MM.1S (cell line): Measurements from ENCODE around the gene IGFBP2.

Experiments
- EZH2 ChIP-seq: fragments of 300-600 bp; sonication (generic); optimal IDR thresholded peaks from 2 replicates; pipeline ENCODE3; 2017; ENCODE audit warnings: low read depth, mild to moderate bottlenecking, antibody characterized with exemption, low read length, mixed read lengths
- EZH2phosphoT487 ChIP-seq: fragments of 300-600 bp; sonication (generic); IDR thresholded peaks from 2 replicates; pipeline ENCODE4 v1.6.1; 2018; ENCODE audit warnings: antibody characterized with exemption, low read length
- TF ChIP-seq, protein P1 (sequence below): fragments of 300-600 bp; sonication (generic); IDR thresholded peaks from 2 replicates; pipeline ENCODE4 v1.5.1; 2016; ENCODE audit warnings: antibody characterized with exemption, low read length, mixed read lengths

DNA sequence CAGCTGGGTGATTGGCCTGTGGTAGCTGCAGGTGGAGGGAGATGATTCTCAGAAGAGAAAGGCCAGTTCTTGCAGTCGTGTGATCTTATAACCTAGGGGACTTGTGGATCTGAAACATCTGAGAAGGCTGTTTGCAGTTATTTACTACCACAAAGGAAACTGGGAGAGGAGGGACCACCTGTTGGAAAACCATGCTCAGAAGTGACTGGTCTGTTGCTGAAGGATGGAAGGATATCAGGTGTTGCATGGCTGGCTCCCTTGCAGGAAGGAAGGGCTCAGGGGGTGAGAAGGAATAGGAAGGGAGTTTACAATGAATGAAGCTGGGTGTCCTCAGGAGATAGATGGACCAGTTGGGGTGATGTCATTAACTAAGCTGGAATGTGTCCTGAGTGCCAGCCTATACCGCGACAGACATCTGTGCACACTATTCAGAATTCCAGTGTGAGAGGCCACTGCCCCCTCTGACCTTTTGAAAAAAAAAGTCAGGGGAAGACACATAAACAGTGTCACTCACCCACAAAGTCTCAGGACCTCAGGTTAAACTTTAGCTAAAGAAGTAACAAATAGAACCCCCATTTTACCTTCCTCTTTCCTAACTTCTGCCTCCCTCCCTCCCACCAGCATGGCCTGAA lies 17.5 kb downstream of the IGFBP2 start:
- TF ChIP-seq, protein P1, sequence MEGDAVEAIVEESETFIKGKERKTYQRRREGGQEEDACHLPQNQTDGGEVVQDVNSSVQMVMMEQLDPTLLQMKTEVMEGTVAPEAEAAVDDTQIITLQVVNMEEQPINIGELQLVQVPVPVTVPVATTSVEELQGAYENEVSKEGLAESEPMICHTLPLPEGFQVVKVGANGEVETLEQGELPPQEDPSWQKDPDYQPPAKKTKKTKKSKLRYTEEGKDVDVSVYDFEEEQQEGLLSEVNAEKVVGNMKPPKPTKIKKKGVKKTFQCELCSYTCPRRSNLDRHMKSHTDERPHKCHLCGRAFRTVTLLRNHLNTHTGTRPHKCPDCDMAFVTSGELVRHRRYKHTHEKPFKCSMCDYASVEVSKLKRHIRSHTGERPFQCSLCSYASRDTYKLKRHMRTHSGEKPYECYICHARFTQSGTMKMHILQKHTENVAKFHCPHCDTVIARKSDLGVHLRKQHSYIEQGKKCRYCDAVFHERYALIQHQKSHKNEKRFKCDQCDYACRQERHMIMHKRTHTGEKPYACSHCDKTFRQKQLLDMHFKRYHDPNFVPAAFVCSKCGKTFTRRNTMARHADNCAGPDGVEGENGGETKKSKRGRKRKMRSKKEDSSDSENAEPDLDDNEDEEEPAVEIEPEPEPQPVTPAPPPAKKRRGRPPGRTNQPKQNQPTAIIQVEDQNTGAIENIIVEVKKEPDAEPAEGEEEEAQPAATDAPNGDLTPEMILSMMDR, result no peak
- TF ChIP-seq EZH2phosphoT487 (no peak), EZH2 (no peak)
